ENCODE measurements around the gene NAA25. TPM values are rescaled to one million over a fixed set of nuclear protein-coding genes. Genes with fewer than 3 reads are reported as not detected.
"Not testable (repeated sequence)": the region's sequence is repeated elsewhere in the genome, so short reads cannot be mapped to it uniquely, and the experiment has no call there.

NAA25 gene
- total RNA-seq, 1 experiment from 2014 or later: 22.4 TPM

GRCh38 chr12:112116232-112117060 is 7.9 kb upstream of the NAA25 start:
- no peak for DNase-seq (ENCODE audit: low read depth)

GRCh38 chr12:112115259-112116045 is 6.9 kb upstream of the NAA25 start:
- DNase-seq (ENCODE audit: low read depth): no peak

GRCh38 chr12:112112409-112113133 is 4.0 kb upstream of the NAA25 start:
- no peak for DNase-seq (ENCODE audit: low read depth)

- DNase-seq (ENCODE audit: low read depth): no peak
Measured at GRCh38 chr12:112111931-112112330, 3.3 kb upstream of the NAA25 start.

- not testable (repeated sequence) for DNase-seq (ENCODE audit: low read depth)
Measured at GRCh38 chr12:112110787-112111662, 2.4 kb upstream of the NAA25 start.

- DNase-seq (ENCODE audit: low read depth): no peak
Measured at GRCh38 chr12:112107306-112108201, 1.0 kb downstream of the NAA25 start.

GRCh38 chr12:112105891-112106290 is 2.7 kb downstream of the NAA25 start:
- no peak for DNase-seq (ENCODE audit: low read depth)

- no peak for DNase-seq (ENCODE audit: low read depth)
Measured at GRCh38 chr12:112103758-112104503, 4.7 kb downstream of the NAA25 start.

- DNase-seq (ENCODE audit: low read depth): not testable (repeated sequence)
Measured at GRCh38 chr12:112102746-112103145, 5.8 kb downstream of the NAA25 start.

- no peak for DNase-seq (ENCODE audit: low read depth)
Measured at GRCh38 chr12:112102127-112102526, 6.5 kb downstream of the NAA25 start.

GRCh38 chr12:112100500-112100899 is 8.1 kb downstream of the NAA25 start:
- not testable (repeated sequence) for DNase-seq (ENCODE audit: low read depth)

GRCh38 chr12:112097641-112098040 is 10.9 kb downstream of the NAA25 start:
- no peak for DNase-seq (ENCODE audit: low read depth)

- DNase-seq (ENCODE audit: low read depth): peak; percentile 77
Measured at GRCh38 chr12:112096667-112097066, 11.9 kb downstream of the NAA25 start.

GRCh38 chr12:112096070-112096469 is 12.5 kb downstream of the NAA25 start:
- no peak for DNase-seq (ENCODE audit: low read depth)

- no peak for DNase-seq (ENCODE audit: low read depth)
Measured at GRCh38 chr12:112091563-112091962, 17.0 kb downstream of the NAA25 start.

- DNase-seq (ENCODE audit: low read depth): no peak
Measured at GRCh38 chr12:112087851-112088250, 20.7 kb downstream of the NAA25 start.

- DNase-seq (ENCODE audit: low read depth): no peak
Measured at GRCh38 chr12:112087055-112087850, 21.3 kb downstream of the NAA25 start.

GRCh38 chr12:112066566-112066965 is 42.0 kb downstream of the NAA25 start:
- DNase-seq (ENCODE audit: low read depth): no peak
